NCI-H526 (cell line): ENCODE results near the gene GPR156.

ENCODE experiments used
- DNase-seq, 2 experiments: peaks; one replicate each; lab custom pipeline; 2025; lab: John Stamatoyannopoulos, UW

Gene GPR156

GRCh38 chr3:120125992-120126391 is 159.0 kb downstream of the GPR156 start:
- DNase-seq, result no peak

- no peak for DNase-seq
Measured at GRCh38 chr3:120119846-120120510, 165.0 kb downstream of the GPR156 start.
